HTERT RPE-1 (cell line): ENCODE data around the gene EPS15.

Experiments used
- in situ Hi-C: fragments of 300-500 bp; cut with MboI; formaldehyde crosslinking; loops from 4 replicates; pipeline ENCODE4 v1.14.3; 2020; ENCODE audit warnings: low sequenced_read_pairs

Gene EPS15

DNA sequence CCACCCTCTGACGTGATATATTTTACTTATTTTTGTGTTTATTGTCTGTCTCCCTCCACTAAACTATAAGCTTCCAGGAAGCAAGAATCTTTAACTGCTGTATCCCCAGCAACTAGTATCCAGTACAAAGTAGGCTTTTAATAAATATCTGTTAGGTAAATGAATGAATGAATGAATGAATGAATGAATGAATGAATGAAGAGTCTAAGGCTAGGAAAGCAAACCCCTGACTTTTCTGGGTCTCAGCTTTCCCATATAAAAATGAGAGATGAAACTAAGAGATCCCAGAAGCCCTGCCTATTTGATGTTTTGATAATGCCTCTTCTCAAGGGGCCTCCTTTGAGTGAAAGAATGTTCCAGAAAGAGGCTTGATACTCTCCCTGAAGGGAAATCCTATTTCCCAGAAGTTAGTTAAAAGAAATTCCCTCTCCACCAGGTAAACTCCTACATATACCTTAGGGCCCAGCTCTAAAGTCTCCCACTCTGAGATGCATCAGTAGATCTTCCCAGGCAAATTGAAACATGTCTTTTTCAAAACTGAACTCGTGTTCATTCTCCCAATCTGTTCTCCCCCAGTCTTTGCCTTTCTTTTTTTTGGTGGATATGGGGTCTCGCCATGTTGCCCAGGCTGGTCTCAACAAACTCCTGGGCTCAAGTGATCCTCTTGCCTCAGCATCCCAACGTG lies 196.5 kb downstream of the EPS15 start:
- in situ Hi-C loops: no loop called here

DNA sequence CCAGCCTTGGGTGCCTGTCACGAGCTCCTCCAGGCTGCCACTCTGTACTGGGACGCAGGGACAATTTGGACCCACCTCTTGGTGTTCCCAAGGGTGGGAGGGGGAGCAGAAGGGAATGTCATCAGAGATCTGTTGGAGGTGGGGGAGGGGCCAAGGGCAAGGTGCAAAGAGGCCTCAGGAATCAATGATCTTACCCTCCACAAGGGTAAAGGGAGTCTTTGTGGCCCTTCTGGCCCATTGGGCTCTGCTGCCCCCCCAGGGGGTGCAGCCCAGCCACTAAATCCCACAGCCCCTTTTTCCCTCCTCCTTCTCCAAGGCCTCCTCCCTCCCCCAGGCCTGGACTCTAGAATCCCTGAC lies 197.2 kb downstream of the EPS15 start:
- in situ Hi-C loops: no loop called here

DNA sequence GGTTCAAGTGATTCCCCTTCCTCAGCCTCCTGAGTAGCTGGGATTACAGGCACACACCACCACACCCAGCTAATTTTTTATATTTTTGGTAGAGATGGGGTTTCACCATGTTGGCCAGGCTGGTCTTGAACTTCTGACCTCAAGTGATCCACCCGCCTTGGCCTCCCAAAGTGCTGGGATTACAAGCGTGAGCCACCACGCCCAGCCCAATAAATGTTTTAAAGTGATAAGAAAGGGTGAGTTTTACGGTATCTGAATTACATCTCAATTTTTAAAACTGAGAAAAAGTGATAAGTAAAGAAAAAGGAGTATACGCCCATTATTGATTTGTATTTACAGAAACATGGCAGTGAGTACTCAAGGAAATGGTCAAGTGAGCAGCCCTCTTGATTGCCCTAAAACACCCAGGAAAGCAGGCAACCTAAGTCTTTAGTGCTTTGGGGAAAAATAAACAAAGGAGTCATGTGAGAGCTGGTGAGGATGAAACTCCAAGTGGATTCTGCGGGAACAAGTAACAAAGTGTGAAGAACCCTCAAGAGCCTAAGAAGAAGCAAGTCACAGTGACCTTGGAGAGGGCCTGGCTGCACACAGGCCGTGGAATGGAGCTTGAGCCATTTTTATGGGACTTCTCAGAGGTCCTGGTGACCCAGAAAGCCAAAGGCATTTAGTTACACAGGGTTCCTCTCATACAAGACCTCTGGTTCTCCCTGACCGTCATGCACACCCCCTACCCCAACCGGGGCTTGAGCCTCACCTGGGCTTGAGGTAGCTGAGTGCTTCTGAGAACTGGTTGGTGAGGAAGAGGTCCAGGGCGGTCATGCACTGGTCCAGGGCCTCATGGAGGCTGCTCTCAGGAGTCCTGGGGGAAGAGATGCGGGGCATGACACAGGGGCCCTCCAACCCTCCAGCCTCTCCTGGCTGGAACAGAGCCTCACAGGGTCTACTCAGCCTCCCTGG lies 197.8 kb downstream of the EPS15 start:
- in situ Hi-C loops: no loop called here

DNA sequence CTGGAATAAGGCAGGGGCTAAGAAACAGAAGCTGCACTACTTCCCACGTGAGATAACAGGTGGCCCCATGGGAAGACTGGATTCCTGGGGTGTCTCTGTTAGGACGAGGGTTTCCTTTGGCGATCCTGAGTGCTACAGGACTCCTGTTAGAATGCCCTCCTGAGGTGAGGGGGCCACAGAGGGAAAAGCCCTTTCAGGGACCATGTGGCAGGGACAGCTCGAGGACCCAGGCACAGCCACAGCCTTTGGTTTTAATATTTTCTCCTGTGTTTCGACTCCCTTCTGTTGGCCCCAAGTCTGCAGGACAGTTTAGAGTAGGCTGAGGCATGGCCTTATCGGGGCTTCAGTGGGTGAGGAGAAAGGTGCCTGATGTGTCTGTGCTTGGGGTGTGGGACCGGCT lies 201.3 kb downstream of the EPS15 start:
- in situ Hi-C loops: no loop called here

DNA sequence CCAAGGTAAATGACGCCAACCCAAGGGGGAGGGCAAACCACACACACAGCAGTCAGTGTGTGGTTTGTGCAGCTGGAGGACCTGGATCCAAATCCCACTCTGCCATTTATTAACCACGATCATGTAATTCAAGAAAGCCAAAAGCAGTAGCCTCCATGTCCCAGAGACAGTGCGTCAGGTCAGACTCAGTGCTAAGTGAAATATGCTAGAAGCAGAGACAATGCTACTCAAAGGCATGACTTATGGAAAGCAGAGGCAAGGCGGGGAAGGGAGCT lies 202.3 kb downstream of the EPS15 start:
- in situ Hi-C loops: no loop called here

DNA sequence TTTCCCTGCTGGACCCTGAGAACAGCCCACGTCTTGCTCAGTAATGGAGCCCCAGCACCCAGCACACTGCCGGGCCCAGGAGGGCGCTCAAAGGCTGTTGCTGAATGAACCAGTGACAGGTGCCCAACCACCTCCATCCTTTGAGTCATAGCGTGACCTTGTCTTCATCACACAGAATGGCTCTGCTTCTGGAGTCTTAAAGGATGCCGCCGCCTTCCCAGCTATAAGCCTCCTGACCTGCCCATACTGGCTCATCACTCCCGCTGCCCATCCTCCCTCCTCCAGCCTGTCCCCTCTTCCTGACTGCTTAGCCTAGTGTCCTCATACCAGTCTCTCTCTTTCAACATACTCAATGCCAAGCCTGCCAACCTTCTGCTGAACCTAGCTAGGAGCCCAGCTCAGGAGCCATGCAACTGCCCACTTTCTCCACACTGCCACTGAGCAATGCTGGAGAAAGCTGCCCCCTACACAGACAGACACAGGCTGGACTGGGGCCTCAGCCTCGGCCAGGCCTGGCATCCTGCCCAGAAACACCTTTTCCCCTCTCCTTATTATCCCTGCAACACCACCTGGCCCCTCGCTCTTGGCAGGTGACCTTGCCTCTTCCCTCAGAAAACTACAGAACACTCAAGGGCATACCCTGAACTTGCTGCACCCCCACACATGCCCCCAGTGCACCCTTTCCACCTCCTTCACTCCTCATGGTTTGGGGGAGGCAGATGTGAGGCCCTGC lies 202.8 kb downstream of the EPS15 start:
- in situ Hi-C loops: no loop called here

DNA sequence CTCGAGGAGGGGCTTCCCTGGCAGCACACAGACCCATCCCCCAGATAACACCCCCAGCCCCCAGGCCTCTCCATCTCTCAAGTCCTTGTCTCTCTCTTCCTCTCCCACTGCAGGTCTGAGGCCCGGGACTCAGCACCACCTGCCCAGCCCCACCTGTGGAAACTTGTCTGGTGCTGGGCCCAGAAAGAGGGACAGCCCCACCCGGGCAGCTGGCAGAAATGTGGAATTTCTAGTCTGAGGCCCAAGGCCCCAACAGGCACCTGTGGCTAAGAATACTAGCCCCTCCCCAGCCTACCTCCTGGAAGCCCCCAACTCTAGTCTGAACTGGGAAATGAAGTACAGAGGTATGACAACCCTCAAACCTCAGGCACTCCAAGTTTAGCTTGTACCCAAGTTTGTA lies 204.1 kb downstream of the EPS15 start:
- in situ Hi-C loops: no loop called here

DNA sequence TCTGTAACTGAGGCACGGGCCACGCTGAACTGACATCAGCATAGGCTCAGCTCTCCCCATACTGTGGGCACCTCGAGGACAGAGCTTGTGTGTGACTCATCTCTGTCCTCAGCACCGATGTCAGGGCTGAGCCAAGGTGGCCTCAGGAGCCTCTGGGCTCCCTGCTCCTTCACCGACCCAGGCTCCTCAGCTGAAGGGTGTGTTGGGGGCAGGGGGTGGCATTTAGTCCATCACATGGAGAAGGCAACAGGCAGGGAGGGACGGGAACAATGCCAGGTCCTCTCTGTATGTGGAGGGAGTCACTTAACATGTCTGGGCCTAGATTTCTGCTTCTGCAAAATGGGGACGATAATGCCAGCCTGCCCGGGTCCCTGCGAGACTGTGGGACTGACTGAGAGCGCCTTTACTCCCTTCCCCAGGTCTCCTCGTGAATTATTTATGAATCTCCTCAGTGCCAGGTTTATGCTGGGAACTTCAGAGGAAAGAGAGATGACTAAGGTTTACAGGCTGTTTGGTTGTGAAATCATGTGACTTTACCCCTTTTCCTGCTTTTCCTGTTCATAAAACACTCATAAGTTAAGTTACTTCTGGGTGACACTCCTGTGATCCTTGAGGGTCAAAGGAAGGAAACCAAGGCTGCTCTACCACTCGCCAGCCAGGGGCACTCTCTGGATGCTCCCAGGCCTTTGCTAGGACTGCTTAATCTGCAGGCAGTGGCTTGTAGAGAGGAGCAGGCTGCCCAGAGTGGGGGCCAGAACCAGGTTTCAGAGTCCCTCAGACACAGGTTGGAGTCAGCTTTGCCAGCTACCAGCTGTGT lies 204.9 kb downstream of the EPS15 start:
- in situ Hi-C loops: no loop called here

DNA sequence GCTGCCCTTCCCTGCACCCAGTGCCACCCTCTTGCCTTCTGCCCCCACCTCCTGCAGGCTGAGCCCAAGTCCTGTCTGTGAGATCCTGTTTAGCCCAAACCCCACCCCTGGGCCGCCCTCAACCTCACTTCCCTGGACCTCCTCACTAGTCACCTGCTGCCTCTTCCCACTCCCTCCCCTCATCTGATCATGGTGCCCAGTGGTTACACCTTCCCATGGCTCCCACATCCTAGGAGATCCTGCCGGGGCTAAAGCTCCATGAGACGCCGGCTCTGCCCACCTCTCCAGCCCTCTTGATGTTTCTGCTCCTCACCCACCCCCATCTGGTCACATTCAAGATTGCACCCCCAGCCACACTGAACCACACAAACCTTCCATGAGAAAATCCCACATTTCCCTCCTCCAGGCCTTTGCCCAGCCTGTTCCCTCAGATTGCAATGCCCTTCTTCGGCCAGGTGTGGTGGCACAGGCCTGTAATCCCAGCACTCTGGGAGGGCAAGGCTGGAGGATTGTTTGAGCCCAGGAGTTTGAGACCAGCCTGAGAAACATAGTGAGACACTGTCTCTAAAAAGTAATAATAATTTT lies 205.7 kb downstream of the EPS15 start:
- in situ Hi-C loops: no loop called here

DNA sequence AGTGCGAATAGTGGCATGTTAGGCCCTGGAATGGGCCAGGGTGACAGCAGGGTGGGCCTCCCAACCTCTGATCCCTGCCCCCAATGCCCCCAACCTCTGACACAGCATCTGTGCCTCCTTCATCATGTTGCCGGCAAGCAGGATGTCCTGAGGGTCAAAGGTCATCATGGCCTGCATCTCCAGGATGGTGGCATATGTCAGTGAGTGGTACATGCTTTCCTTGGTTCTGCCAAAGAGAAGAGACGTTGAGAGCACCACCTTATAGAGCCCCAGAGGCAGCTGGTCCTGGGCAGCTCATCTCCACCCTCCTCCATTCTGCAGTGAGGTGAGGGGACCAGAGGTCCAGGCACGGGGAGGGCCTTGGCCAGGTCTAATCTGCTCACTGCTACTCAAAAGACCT lies 206.3 kb downstream of the EPS15 start:
- in situ Hi-C loops: no loop called here

DNA sequence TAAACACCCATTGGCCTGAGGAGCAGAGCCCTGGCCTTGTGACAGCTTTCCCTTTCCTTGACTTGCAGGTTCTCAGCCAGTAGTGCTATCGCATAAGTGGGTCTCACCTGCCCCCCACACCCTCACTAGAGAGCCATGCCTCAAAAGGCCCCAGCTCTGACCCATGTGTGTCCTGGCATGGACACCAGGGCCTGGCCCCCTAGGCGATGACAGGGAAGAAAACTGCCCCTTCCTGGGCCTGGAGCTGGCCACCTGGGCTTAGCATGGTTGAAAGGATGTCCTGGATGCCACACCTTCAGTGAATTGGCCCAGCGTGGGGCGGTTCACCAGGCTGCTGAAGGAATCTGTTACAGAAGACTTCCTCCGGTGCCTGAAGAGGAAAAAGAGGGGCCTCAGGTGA lies 207.2 kb downstream of the EPS15 start:
- in situ Hi-C loops: no loop called here

DNA sequence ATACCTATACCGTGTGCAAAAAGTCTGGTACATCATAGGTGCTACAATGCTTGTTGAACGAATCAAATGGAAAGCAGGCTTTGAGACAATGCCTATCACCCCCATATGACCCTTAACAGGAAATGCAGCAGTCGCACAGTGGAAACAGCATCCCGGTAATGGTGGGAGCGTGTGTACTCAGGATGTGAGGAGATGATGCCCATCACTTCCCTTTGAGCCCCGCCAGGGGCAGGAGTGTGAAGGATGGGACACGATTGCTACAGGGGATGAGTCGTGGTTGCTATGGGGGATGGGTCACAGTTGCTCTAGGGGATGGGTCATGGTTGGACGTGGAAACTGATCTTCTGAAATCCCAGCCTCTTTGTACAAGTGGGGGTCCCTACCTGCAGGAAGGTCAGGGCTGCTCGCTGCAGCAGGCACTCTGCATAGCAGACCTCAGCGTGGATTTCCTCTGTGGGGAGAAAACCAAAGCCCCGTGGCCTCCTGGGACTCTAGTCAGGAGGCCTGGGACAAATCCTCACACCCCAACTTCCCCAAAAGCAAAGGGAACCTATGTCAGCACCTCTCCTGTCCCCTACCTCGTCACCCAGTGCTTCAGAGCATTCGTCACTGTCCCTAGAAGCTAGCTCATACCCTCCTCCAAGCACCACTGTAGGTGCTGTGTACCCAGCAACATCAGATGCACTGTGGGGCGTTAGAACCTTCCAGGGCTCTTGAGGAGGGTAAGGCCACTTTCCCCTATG lies 208.0 kb downstream of the EPS15 start:
- in situ Hi-C loops: no loop called here

DNA sequence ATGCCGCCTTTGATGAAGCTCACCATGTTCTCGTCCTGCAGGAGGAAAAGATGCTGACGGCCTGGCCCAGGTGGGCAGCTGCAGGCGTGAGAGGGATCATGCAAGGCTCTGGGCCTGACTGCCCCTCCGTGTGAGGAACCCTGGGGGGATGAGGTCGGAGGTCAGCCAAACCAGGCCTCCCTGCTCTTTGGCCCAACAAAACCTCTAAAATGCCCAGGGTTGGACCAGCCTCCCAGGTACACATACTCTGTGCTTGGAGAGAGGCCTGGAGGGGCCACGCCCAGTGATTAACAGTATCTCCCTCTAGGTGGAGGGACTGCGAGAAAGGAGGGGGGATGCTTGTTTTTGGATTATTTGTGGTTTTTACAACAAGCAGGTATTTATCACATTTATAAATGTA lies 209.8 kb downstream of the EPS15 start:
- in situ Hi-C loops: no loop called here

DNA sequence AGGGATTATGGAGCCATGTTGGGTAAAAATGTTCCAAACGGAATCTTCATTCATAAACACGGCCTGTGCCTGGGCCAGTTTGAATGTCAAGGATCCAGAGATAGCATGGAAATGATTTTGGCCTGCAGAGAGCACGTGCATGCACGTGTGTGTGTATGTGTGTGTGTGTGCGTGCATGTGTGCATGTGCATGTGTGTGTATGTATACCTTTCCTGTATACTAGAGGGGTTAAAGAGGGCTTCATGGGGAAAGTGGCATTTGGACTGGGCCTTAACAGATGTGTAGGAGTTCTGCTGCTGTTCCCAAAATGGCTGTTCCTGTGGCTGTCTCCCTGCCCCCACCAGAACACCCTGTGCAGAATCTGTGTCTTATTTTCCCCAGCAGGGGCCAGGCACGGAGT lies 210.4 kb downstream of the EPS15 start:
- in situ Hi-C loops: no loop called here

DNA sequence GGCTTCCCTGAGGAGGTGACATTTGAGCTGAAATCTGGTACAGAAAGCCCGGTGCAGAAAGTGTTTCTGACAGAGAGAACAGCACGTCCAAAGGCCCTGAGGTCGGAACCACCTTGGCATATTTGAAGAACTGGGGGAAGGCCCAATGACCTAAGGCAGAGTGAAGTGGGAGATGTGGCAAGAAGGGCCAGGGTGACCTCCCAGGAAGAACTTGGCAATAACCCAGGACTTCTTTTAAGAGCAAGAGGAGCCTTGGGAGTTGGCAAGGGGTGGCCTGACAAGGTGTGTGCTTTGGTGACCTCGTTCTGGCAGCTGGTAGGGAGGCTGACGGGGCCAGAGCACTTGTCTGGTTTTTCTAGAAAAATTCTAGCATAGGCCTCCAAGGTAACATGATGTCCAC lies 212.1 kb downstream of the EPS15 start:
- in situ Hi-C loops: no loop called here

DNA sequence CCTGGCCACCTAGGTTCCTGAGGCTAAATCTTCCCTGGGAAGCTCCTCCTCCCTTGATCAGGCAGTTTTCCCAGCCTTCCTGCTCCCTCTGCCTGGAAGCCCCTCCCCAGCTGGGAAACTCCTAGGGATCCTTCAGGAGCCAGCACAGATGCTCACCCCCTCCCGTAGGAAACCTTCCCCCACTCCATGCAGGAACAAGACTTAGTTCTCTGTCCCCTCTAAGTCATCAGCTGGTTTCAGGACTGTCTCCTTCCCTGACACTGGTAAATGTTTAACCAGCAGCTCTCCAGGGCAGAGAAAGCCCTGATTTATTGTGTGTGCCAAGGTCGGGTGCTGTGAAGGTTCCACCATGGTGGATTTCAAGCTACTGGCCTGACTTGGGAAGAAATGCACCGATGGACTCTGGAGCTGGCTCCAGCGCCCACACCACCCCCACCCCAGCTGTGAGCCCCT lies 213.7 kb downstream of the EPS15 start:
- in situ Hi-C loops: no loop called here

DNA sequence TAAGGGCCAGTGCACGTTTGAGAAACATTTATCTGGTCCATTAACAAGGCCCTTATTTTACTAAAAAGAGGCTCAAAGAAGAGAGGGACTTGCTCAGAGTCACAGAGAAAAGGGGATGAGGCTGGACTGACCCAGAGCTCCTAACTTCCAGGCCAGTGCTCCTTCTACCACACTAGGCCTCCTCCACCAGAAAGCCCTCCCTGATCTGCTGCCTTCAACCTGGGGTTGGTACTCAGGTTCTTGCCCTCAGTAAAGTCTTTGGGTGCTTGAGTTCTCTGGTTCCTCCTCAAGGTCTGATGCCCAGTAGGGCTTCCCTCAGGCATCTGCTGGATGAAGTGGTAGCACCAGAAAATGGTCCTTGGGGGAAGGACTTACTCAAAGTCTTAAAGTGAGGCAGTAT lies 214.7 kb downstream of the EPS15 start:
- in situ Hi-C loops: no loop called here
